Peyer's patch (tissue), 4 donors: ENCODE measurements around the gene LRRK1.

Source experiments
- CTCF ChIP-seq, 6 experiments: fragments of 450-650 bp in 4 of 6; fragments of 200-600 bp in 2 of 6; sonication (generic) in 1 of 6; IDR thresholded peaks; one replicate each; pipeline ENCODE4 v1.5.1; 2017 to 2019; ENCODE audit warnings: antibody characterized with exemption in 6 of 6, mild to moderate bottlenecking in 3 of 6, moderate library complexity in 1 of 6
- POLR2A ChIP-seq, 2 donors: fragments of 450-650 bp; IDR thresholded peaks; one replicate each; pipeline ENCODE4 v1.5.1; 2017; ENCODE audit warnings: antibody characterized with exemption in 2 of 2, mild to moderate bottlenecking in 2 of 2, moderate library complexity in 2 of 2

GRCh38 chr15:101010781-101011180, 91.6 kb downstream of the LRRK1 start:
- TF ChIP-seq CTCF (IDR thresholded peaks at IDR 0.05) (no peak), POLR2A (IDR thresholded peaks at IDR 0.05) (no peak)
